ENCODE measurements around the gene SEL1L3. TPM values are rescaled to one million over a fixed set of nuclear protein-coding genes. Genes with fewer than 3 reads are reported as not detected.

Gene SEL1L3
- total RNA-seq, 1 donor = 83.5 TPM

DNA sequence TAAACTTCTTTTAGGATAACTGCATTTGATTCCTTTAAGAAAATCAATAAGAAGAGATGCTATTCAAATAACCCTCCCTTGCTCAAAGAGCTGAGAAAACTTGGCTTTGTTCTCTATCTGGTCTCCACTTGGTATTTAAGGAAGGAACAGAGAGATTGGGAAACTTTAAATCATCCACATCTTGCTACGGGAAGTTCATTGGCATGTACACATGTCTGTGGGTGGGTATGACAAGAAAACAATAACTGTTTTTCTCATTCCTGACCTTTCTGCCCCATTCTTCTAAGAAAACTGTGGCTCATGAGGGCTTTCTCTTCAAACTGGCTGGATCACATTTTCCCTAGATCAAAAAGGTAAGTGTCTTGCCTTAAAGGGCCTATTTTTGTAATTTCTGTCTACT, 6.0 kb downstream of the SEL1L3 start:
- TF ChIP-seq, protein P1, sequence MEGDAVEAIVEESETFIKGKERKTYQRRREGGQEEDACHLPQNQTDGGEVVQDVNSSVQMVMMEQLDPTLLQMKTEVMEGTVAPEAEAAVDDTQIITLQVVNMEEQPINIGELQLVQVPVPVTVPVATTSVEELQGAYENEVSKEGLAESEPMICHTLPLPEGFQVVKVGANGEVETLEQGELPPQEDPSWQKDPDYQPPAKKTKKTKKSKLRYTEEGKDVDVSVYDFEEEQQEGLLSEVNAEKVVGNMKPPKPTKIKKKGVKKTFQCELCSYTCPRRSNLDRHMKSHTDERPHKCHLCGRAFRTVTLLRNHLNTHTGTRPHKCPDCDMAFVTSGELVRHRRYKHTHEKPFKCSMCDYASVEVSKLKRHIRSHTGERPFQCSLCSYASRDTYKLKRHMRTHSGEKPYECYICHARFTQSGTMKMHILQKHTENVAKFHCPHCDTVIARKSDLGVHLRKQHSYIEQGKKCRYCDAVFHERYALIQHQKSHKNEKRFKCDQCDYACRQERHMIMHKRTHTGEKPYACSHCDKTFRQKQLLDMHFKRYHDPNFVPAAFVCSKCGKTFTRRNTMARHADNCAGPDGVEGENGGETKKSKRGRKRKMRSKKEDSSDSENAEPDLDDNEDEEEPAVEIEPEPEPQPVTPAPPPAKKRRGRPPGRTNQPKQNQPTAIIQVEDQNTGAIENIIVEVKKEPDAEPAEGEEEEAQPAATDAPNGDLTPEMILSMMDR (IDR thresholded peaks at IDR 0.05; ENCODE audit: insufficient read depth, low read length) = no peak
- H3K4me3 ChIP-seq (ENCODE audit: low read depth, low read length) = no peak overlapping the region
- peak; percentile 84 for DNase-seq (ENCODE audit: low read depth)

DNA sequence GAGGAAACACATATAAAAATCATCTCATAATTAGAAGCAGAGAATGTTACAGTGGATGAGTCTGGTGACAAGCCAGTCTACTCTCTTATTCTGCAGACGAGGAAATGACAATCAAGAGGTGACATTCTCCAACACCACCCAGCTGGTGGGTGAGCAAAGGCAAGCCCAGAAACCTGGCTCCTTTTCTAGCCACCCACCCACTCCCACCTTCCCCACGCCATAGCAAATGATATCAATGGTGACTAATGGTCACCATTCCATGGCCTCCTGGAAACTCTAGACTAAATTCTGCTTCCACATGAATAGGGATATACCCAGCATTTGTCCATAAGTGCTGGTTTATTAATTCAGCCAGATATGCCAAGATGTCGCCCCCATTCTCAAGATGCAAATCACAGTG, 10.7 kb downstream of the SEL1L3 start:
- H3K4me3 ChIP-seq (ENCODE audit: low read depth, low read length) = no peak overlapping the region
- DNase-seq (ENCODE audit: low read depth) = no peak
- TF ChIP-seq, protein P1 (IDR thresholded peaks at IDR 0.05; ENCODE audit: insufficient read depth, low read length) = no peak

DNA sequence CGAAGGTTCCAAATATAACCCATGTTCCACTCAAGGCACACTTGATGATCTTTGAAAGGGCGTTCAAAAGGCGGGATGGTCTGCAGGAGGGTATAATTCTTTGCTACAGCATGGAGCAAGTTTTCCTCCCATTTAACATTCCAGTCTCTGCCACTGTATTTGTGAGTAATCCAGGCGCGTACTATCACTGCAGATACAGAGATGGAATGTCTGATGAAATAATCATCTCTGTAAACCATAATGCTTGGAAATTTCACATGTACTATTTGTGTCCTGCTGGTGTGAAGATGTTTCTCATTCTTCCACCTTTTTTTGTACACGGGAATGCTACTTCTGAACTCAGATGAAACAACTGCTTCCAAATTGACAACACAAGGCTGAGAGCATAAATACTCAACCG, 15.5 kb downstream of the SEL1L3 start:
- TF ChIP-seq, protein P1 (IDR thresholded peaks at IDR 0.05; ENCODE audit: insufficient read depth, low read length) = no peak
- DNase-seq (ENCODE audit: low read depth) = no peak

DNA sequence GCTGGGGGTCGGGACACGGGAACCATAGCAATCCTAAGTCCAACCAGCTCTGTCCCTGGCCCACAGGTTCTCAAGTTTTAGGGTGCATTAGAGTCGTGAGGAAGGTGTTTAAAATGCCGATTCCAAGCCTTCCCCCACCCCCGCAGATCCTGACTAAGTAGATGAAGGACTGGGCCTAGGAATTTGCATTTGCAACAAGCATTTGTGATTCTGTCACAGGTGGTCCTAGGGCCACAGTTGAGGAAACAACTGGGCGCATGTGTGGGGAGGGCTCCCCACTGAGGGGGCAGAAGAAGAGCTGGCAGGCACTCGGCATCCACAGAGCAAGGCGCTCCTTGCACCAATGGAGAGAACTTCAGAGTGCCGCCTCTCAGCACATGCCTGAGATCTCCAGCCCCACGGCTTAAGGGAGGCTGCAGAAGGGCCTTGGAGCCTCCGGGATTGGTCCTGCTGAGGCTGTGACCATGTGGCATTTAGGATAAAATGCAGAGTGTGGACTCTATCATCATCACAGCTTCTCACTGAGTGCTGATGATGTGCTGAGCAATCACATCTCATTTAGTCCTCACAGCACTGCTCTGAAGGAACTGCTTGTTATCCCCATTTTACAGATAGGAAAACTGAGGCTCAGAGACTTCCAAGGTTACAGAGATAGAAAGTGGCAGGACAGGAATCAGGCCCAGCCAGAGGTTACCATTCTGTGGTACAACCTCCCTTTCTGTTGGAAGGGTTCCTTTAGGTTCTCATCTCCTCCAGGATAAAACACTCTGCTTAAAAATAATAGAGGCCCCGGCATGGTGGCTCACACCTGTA, 16.7 kb downstream of the SEL1L3 start:
- DNase-seq (ENCODE audit: low read depth) = no peak
- TF ChIP-seq, protein P1 (IDR thresholded peaks at IDR 0.05; ENCODE audit: insufficient read depth, low read length) = no peak
- no peak overlapping the region for H3K4me3 ChIP-seq (ENCODE audit: low read depth, low read length)

More for the DNA sequence above, 15.5 kb downstream of the SEL1L3 start:
- H3K4me3 ChIP-seq (ENCODE audit: low read depth, low read length) = no peak overlapping the region

DNA sequence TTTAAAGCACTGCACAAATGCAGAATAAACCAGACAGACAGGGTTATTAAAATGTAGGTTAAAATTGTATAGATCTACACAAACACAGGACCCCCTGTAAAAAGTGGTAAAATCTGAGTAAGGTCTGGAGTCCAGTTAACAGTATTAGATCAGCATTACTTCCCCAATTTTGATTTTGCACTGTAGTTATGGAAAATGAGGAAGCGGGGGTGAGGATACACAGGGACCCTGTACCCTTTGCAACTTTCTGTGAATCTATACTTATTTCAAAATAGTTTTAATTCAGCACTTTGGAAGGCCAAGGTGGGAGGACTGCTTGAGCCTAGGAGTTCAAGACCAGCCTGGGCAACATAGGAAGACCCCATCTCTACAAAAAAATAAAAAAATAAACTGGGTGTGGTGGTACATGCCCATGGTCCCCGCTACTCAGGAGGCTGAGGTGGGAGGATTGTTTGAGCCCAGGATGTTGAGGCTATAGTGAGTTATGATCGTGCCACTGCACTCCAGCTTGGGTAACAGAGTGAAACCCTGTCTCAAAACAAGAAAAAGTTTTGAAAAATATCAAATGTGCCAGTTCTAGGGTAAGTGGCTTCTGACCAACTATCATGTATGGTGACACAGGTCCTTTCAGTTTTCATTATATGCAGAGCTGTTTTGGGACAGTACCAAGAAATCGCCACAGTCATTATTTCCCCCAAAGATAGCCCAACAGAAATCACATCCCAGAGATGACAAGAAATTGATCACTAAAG, 17.7 kb downstream of the SEL1L3 start:
- H3K4me3 ChIP-seq (ENCODE audit: low read depth, low read length) = no peak overlapping the region
- no peak for DNase-seq (ENCODE audit: low read depth)
- TF ChIP-seq, protein P1 (IDR thresholded peaks at IDR 0.05; ENCODE audit: insufficient read depth, low read length) = no peak

DNA sequence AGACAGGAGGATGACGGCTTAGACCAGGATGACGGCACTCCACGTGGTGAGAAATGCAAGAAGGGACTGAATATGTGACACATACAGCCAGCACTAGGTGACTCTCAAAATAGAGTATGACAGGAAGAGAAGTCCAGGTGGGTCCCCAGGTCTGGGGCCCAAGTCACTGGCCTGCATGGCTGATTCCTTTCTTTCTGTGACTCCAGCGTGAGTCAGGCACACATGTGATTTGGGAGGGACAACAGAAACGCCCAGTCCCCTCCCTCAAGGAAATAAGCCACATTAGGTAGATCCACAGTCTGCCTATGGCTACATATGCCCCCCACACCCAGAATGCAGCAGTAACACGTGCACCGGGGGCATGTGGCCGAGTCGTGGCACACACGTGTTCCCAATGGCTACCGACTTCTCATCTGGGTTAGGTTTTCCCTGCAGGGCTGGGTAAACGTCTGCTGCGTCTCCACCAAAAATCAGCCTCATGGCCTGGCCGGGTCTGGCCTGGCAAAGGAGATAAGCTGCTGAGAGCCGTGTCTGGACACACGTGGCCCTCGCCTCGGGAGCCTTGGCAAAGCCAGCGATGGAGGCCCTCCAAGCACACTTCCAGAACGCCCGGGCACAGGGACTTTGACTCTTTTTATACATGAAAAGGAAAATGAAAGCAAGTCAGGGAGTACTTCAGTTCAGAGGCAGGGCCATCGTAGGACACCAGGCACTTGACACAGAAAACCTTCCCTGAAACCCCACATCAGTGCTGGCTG, 19.3 kb downstream of the SEL1L3 start:
- peak overlapping the region; percentile 26 for H3K4me3 ChIP-seq (ENCODE audit: low read depth, low read length)

More for the DNA sequence above, 19.3 kb downstream of the SEL1L3 start:
- peak; percentile 50 for DNase-seq (ENCODE audit: low read depth)
- TF ChIP-seq, protein P1 (IDR thresholded peaks at IDR 0.05; ENCODE audit: insufficient read depth, low read length) = no peak
